Transverse colon (tissue), 4 donors: Measurements from ENCODE around the gene YLPM1. TPM values are rescaled to one million over a fixed set of nuclear protein-coding genes. Genes with fewer than 3 reads are reported as not detected.

Source experiments
- DNase-seq: peaks from one replicate; pipeline ENCODE4 v3.0.0-alpha.2; 2019
- H3K27ac ChIP-seq, 4 donors: fragments of 200-600 bp; sonication (generic); 2 replicates each; pipeline ENCODE4 v1.5.1; 2016 to 2018; ENCODE audit warnings: inconsistent platforms in 4 of 4
- H3K27me3 ChIP-seq: fragments of 200-600 bp; sonication (generic); 2 replicates; pipeline ENCODE4 v1.5.1; 2017; ENCODE audit warnings: inconsistent platforms
- H3K36me3 ChIP-seq, 4 donors: fragments of 200-600 bp; sonication (generic); 2 replicates each; pipeline ENCODE4 v1.5.1; 2017 to 2019; ENCODE audit warnings: inconsistent platforms in 4 of 4
- H3K4me1 ChIP-seq, 4 donors: fragments of 200-600 bp; sonication (generic); 2 replicates each; pipeline ENCODE4 v1.5.1; 2017 to 2020; ENCODE audit warnings: inconsistent platforms in 4 of 4
- H3K4me3 ChIP-seq, 4 donors: fragments of 200-600 bp; sonication (generic); 1 replicate in 1 of 4; 2 replicates in 3 of 4; pipeline versions ENCODE4 v1.5.1 to v1.6.1; 2017 to 2019; ENCODE audit warnings: inconsistent platforms in 4 of 4
- H3K9me3 ChIP-seq, 2 donors: fragments of 200-600 bp; sonication (generic); 2 replicates each; pipeline ENCODE4 v1.5.1; 2017 to 2019; ENCODE audit warnings: inconsistent platforms in 2 of 2
- CTCF ChIP-seq, 5 experiments: fragments of 200-600 bp in 3 of 5; fragments of 450-650 bp in 2 of 5; sonication (generic) in 3 of 5; IDR thresholded peaks; 1 replicate in 2 of 5; 2 replicates in 3 of 5; pipeline ENCODE4 v1.5.1; 2016 to 2017; ENCODE audit warnings: antibody characterized with exemption in 5 of 5, inconsistent platforms in 3 of 5, mild to moderate bottlenecking in 2 of 5, moderate library complexity in 1 of 5
- EP300 ChIP-seq: sonication (generic); formaldehyde crosslinking; IDR thresholded peaks from one replicate; pipeline ENCODE4 v1.6.1; 2017; ENCODE audit warnings: antibody characterized with exemption, low read depth
- POLR2A ChIP-seq: fragments of 450-650 bp; IDR thresholded peaks from one replicate; pipeline ENCODE4 v1.6.1; 2016; ENCODE audit warnings: antibody characterized with exemption, mild to moderate bottlenecking, moderate library complexity
- POLR2AphosphoS5 ChIP-seq, 3 donors: sonication (generic); formaldehyde crosslinking; IDR thresholded peaks; one replicate each; pipeline ENCODE4 v1.6.1; 2016; ENCODE audit warnings: antibody characterized with exemption in 3 of 3
- WGBS, 2 donors: methylation state at CpG; one replicate each; pipeline ENCODE4 v1.1.5; 2018; ENCODE audit warnings: low coverage in 1 of 2; 5-methylcytosine and 5-hydroxymethylcytosine counted together
- in situ Hi-C, 4 donors: fragments of 200-750 bp; cut with MboI; loops; one replicate each; pipeline versions ENCODE4 v1.15.0 to v1.15.1; 2017; ENCODE audit warnings: low sequenced_read_pairs in 3 of 4, low pct_ligation_motif_present in 1 of 4, low pct_unique_long_range_greater_than_20kb in 1 of 4
- intact Hi-C: fragments of 100-400 bp; cut with DNase I; formaldehyde crosslinking; loops from one replicate; pipeline ENCODE4 v1.15.1; 2023; ENCODE audit warnings: low total_unique reads
- total RNA-seq, 4 donors: library from RNA; depleted of rRNA; stranded (reverse); fragments of >200 nt; gene quantifications; one replicate each; pipeline ENCODE4 v1.1.0, GENCODE V29; 2016

The YLPM1 gene
- total RNA-seq, 4 donors from 2014 or later: 26.1 to 62.4 (median 35.0) TPM

- intact Hi-C loops (no loop called here), in situ Hi-C loops (no loop called here)
- peaks cover 0 to 31% (median 10%) of the 10 kb centered on the region in 4 donors for H3K4me1 ChIP-seq
- no peak overlapping the region for H3K27ac ChIP-seq
- DNase-seq: no peak
- H3K9me3 ChIP-seq: no peaks in the 10 kb centered on the region
- H3K27me3 ChIP-seq: no peaks in the 10 kb centered on the region
- H3K36me3 ChIP-seq: no peaks in the 10 kb centered on the region
- WGBS, 2 donors: 81 to 100% methylated on average over 1 of the region's 1 CpG
- no peak for TF ChIP-seq CTCF (IDR thresholded peaks at IDR 0.05)
- no peak for TF ChIP-seq POLR2A
- TF ChIP-seq POLR2AphosphoS5 (IDR thresholded peaks at IDR 0.05): no peak
- TF ChIP-seq EP300: no peak
- no peak overlapping the region for H3K4me3 ChIP-seq
Measured at GRCh38 chr14:74856366-74856765, 93.2 kb downstream of the YLPM1 start.

GRCh38 chr14:74858022-74858421 lies 94.9 kb downstream of the YLPM1 start:
- no peaks in the 10 kb centered on the region for H3K9me3 ChIP-seq
- no peak for DNase-seq
- no peaks in the 10 kb centered on the region for H3K27me3 ChIP-seq
- no peak overlapping the region for H3K4me3 ChIP-seq
- TF ChIP-seq CTCF (IDR thresholded peaks at IDR 0.05) (no peak), EP300 (no peak), POLR2A (no peak), POLR2AphosphoS5 (IDR thresholded peaks at IDR 0.05) (no peak)
- H3K27ac ChIP-seq: no peak overlapping the region
- peaks cover 0 to 26% (median 10%) of the 10 kb centered on the region in 4 donors for H3K4me1 ChIP-seq
- intact Hi-C loops (no loop called here), in situ Hi-C loops (no loop called here)
- no peaks in the 10 kb centered on the region for H3K36me3 ChIP-seq
- 73 to 75% methylated on average over 1 of the region's 1 CpG for WGBS, 2 donors

GRCh38 chr14:74859757-74860552 lies 96.8 kb downstream of the YLPM1 start:
- in situ Hi-C loops: loop anchor here in 1 of 4 donors (10.0 kb wide), 1 partner anchor 55 kb away; no protein-coding TSS in a partner anchor

More at GRCh38 chr14:74859757-74860552, 96.8 kb downstream of the YLPM1 start:
- no peak overlapping the region for H3K27ac ChIP-seq
- intact Hi-C loops: loop anchor here (5.0 kb wide), 1 partner anchor 47 kb away; no protein-coding TSS in a partner anchor
- H3K27me3 ChIP-seq: no peaks in the 10 kb centered on the region
- DNase-seq: no peak
- no peaks in the 10 kb centered on the region for H3K36me3 ChIP-seq
- TF ChIP-seq EP300 (no peak), CTCF (IDR thresholded peaks at IDR 0.05) (no peak), POLR2AphosphoS5 (IDR thresholded peaks at IDR 0.05) (no peak), POLR2A (no peak)
- H3K9me3 ChIP-seq: no peaks in the 10 kb centered on the region
- 44 to 53% methylated on average over 2 to 10 of the region's 10 CpGs for WGBS, 2 donors
- no peak overlapping the region for H3K4me3 ChIP-seq
- H3K4me1 ChIP-seq: peaks cover 0 to 7% (median 0%) of the 10 kb centered on the region in 4 donors
